IPS-20b (cell line): ENCODE results near the gene NR1D1.

Experiments used
- H3K27ac ChIP-seq: one replicate; pipeline ENCODE4 v1.5.1; 2013; ENCODE audit warnings: low read length
- H3K27me3 ChIP-seq: 2 replicates; pipeline ENCODE4 v1.6.1; 2013; ENCODE audit warnings: mild to moderate bottlenecking, low read length, inconsistent platforms; ENCODE audit not compliant: insufficient read depth
- H3K36me3 ChIP-seq: 2 replicates; pipeline ENCODE4 v1.6.1; 2013; ENCODE audit warnings: low read depth, mild to moderate bottlenecking, inconsistent platforms, low read length, moderate library complexity; ENCODE audit not compliant: insufficient read depth
- H3K4me1 ChIP-seq: 2 replicates; pipeline ENCODE4 v1.6.1; 2013; ENCODE audit warnings: mild to moderate bottlenecking, control low read depth, inconsistent platforms, low read length, moderate library complexity; ENCODE audit not compliant: insufficient read depth
- H3K4me3 ChIP-seq: 2 replicates; pipeline ENCODE4 v1.5.1; 2013; ENCODE audit warnings: mild to moderate bottlenecking, low read length, inconsistent platforms
- H3K9ac ChIP-seq: 2 replicates; pipeline ENCODE4 v1.6.1; 2013; ENCODE audit warnings: low read depth, mild to moderate bottlenecking, inconsistent platforms, low read length, moderate library complexity
- H3K9me3 ChIP-seq: 2 replicates; pipeline ENCODE4 v1.6.1; 2013; ENCODE audit warnings: mild to moderate bottlenecking, low read depth, low read length, inconsistent platforms; ENCODE audit not compliant: insufficient read depth

Gene NR1D1

GRCh38 chr17:40093580-40094201 is 6.7 kb downstream of the NR1D1 start:
- Histone ChIP-seq H3K36me3 (peaks cover 37% of the 10 kb centered on the region), H3K9ac (no peak overlapping the region), H3K4me3 (no peak overlapping the region), H3K4me1 (peaks cover 7% of the 10 kb centered on the region), H3K9me3 (no peaks in the 10 kb centered on the region), H3K27me3 (peaks cover 6% of the 10 kb centered on the region; the same call in 1 of the 2 replicates), H3K27ac (no peak overlapping the region)

GRCh38 chr17:40093005-40093579 is 7.3 kb downstream of the NR1D1 start:
- Histone ChIP-seq H3K9ac (no peak overlapping the region), H3K27ac (no peak overlapping the region), H3K9me3 (no peaks in the 10 kb centered on the region), H3K4me3 (no peak overlapping the region), H3K4me1 (peaks cover under 1% of the 10 kb centered on the region; the same call in 1 of the 2 replicates), H3K27me3 (peaks cover under 1% of the 10 kb centered on the region; the same call in 1 of the 2 replicates), H3K36me3 (peaks cover 37% of the 10 kb centered on the region)

- Histone ChIP-seq H3K4me1 (no peaks in the 10 kb centered on the region; the same call in 1 of the 2 replicates), H3K4me3 (no peak overlapping the region), H3K36me3 (peaks cover 37% of the 10 kb centered on the region), H3K27ac (no peak overlapping the region), H3K9me3 (no peaks in the 10 kb centered on the region), H3K27me3 (no peaks in the 10 kb centered on the region), H3K9ac (no peak overlapping the region)
These were observed 7.8 kb downstream of the NR1D1 start for GRCh38 chr17:40092581-40092980.

- Histone ChIP-seq H3K27ac (no peak overlapping the region), H3K9me3 (no peaks in the 10 kb centered on the region), H3K4me3 (no peak overlapping the region), H3K36me3 (peaks cover 40% of the 10 kb centered on the region), H3K9ac (no peak overlapping the region), H3K4me1 (no peaks in the 10 kb centered on the region; the same call in 1 of the 2 replicates), H3K27me3 (no peaks in the 10 kb centered on the region)
These were observed 8.5 kb downstream of the NR1D1 start for GRCh38 chr17:40091691-40092397.

- no peaks in the 10 kb centered on the region; the same call in 1 of the 2 replicates for H3K4me1 ChIP-seq
- no peak overlapping the region for H3K9ac ChIP-seq
- no peak overlapping the region for H3K27ac ChIP-seq
- no peaks in the 10 kb centered on the region for H3K27me3 ChIP-seq
- no peaks in the 10 kb centered on the region for H3K9me3 ChIP-seq
- H3K4me3 ChIP-seq: no peak overlapping the region
- peaks cover 31% of the 10 kb centered on the region for H3K36me3 ChIP-seq
These were observed 9.9 kb downstream of the NR1D1 start for GRCh38 chr17:40090237-40091119.

GRCh38 chr17:40089077-40089895 is 11.1 kb downstream of the NR1D1 start:
- no peaks in the 10 kb centered on the region for H3K27me3 ChIP-seq
- no peak overlapping the region for H3K4me3 ChIP-seq
- H3K9me3 ChIP-seq: no peaks in the 10 kb centered on the region
- no peak overlapping the region for H3K9ac ChIP-seq
- H3K36me3 ChIP-seq: peaks cover 27% of the 10 kb centered on the region
- no peak overlapping the region for H3K27ac ChIP-seq
- no peaks in the 10 kb centered on the region; the same call in 1 of the 2 replicates for H3K4me1 ChIP-seq

- Histone ChIP-seq H3K27me3 (no peaks in the 10 kb centered on the region), H3K27ac (no peak overlapping the region), H3K9me3 (no peaks in the 10 kb centered on the region), H3K36me3 (peaks cover 17% of the 10 kb centered on the region), H3K4me3 (no peak overlapping the region), H3K4me1 (no peaks in the 10 kb centered on the region; the same call in 1 of the 2 replicates), H3K9ac (no peak overlapping the region)
These were observed 12.3 kb downstream of the NR1D1 start for GRCh38 chr17:40087903-40088718.

GRCh38 chr17:40087049-40087794 is 13.2 kb downstream of the NR1D1 start:
- H3K4me3 ChIP-seq: no peak overlapping the region
- peaks cover 17% of the 10 kb centered on the region for H3K36me3 ChIP-seq
- H3K27me3 ChIP-seq: no peaks in the 10 kb centered on the region
- H3K9ac ChIP-seq: no peak overlapping the region
- no peaks in the 10 kb centered on the region for H3K9me3 ChIP-seq
- no peaks in the 10 kb centered on the region; the same call in 1 of the 2 replicates for H3K4me1 ChIP-seq
- no peak overlapping the region for H3K27ac ChIP-seq

GRCh38 chr17:40086150-40087044 is 14.0 kb downstream of the NR1D1 start:
- Histone ChIP-seq H3K27me3 (no peaks in the 10 kb centered on the region), H3K27ac (no peak overlapping the region), H3K9me3 (no peaks in the 10 kb centered on the region), H3K4me3 (no peak overlapping the region), H3K4me1 (no peaks in the 10 kb centered on the region), H3K36me3 (peaks cover 17% of the 10 kb centered on the region), H3K9ac (no peak overlapping the region)
